ENCODE data around the gene B3GAT1. TPM values are rescaled to one million over a fixed set of nuclear protein-coding genes. Genes with fewer than 3 reads are reported as not detected.
A peak's percentile ranks its signal among the peaks of the same experiment; 100 is the strongest.

B3GAT1 gene
- total RNA-seq, 3 donors from 2014 or later: 0.16 to 2.9 (median 2.8) TPM

DNA sequence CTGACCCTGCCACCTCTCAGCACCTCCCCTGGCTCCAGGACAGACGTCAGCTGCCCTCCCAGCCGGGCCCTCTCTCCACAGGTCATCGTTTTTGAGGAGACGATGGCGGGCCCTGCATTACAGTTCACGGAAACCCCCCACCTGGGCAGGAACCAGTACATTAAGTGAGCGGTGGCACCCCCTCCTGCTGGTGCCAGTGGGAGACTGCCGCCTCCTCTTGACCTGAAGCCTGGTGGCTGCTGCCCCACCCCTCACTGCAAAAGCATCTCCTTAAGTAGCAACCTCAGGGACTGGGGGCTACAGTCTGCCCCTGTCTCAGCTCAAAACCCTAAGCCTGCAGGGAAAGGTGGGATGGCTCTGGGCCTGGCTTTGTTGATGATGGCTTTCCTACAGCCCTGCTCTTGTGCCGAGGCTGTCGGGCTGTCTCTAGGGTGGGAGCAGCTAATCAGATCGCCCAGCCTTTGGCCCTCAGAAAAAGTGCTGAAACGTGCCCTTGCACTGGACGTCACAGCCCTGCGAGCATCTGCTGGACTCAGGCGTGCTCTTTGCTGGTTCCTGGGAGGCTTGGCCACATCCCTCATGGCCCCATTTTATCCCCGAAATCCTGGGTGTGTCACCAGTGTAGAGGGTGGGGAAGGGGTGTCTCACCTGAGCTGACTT lies 37.0 kb downstream of the B3GAT1 start:
- Histone ChIP-seq H3K27ac (no peak overlapping the region), H3K9me3 (no peaks in the 10 kb centered on the region), H3K4me1 (no peaks in the 10 kb centered on the region), H3K4me3 (no peak overlapping the region), H3K36me3 (no peaks in the 10 kb centered on the region), H3K27me3 (no peaks in the 10 kb centered on the region)
- intact Hi-C loops (cut with DNase I; ENCODE audit: low total_unique reads): no loop called here
- TF ChIP-seq POLR2AphosphoS5 (IDR thresholded peaks at IDR 0.05) (no peak), POLR2A (IDR thresholded peaks at IDR 0.05) (no peak), CTCF (IDR thresholded peaks at IDR 0.05) (no peak)
- peak in 1 of 2 donors; percentile 36 for DNase-seq (ENCODE audit: low spot score in 2 of 2)

- intact Hi-C loops (cut with DNase I; ENCODE audit: low total_unique reads): no loop called here
- peak in 1 of 2 donors; percentile 15 for DNase-seq (ENCODE audit: low spot score in 2 of 2)
- no peaks in the 10 kb centered on the region for H3K9me3 ChIP-seq
- no peaks in the 10 kb centered on the region for H3K4me1 ChIP-seq
- TF ChIP-seq CTCF (IDR thresholded peaks at IDR 0.05) (no peak), POLR2AphosphoS5 (IDR thresholded peaks at IDR 0.05) (no peak), POLR2A (IDR thresholded peaks at IDR 0.05) (no peak)
- no peaks in the 10 kb centered on the region for H3K36me3 ChIP-seq
- H3K4me3 ChIP-seq: no peak overlapping the region
- no peak overlapping the region for H3K27ac ChIP-seq
- no peaks in the 10 kb centered on the region for H3K27me3 ChIP-seq
Measured at GRCh38 chr11:134374171-134374570, 37.9 kb downstream of the B3GAT1 start.

DNA sequence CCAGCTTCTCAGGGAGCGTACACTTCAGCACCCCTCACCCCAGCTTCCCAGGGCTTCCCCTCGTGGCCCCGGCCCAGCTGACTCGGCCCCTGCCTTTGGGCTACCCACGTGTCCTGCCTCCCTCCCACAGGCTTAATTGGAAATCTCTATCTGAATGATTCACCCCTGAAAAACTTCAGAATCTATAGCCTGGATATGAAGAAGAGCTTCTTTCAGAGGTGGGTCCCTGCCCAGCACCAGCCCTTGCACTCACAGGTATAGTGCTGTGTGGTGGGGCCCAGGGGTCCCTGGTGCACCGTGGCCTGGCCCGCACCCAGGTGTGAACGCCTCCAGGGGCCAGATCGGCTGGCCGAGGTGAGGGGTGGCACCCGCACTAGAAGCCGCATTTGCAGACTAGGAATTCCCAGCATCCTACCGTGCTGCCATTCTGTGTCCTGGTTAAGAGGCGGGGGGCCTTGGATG lies 38.4 kb downstream of the B3GAT1 start:
- TF ChIP-seq POLR2A (IDR thresholded peaks at IDR 0.05) (no peak), CTCF (IDR thresholded peaks at IDR 0.05) (no peak), POLR2AphosphoS5 (IDR thresholded peaks at IDR 0.05) (no peak)
- H3K4me3 ChIP-seq: no peak overlapping the region
- H3K27ac ChIP-seq: no peak overlapping the region
- DNase-seq (ENCODE audit: low spot score in 2 of 2): peak in 1 of 2 donors; percentile 34
- no peaks in the 10 kb centered on the region for H3K27me3 ChIP-seq
- H3K36me3 ChIP-seq: no peaks in the 10 kb centered on the region
- H3K4me1 ChIP-seq: no peaks in the 10 kb centered on the region
- intact Hi-C loops (cut with DNase I; ENCODE audit: low total_unique reads): no loop called here
- H3K9me3 ChIP-seq: no peaks in the 10 kb centered on the region

- Histone ChIP-seq H3K36me3 (no peaks in the 10 kb centered on the region), H3K4me3 (no peak overlapping the region), H3K9me3 (no peaks in the 10 kb centered on the region), H3K4me1 (no peaks in the 10 kb centered on the region), H3K27me3 (no peaks in the 10 kb centered on the region), H3K27ac (no peak overlapping the region)
- TF ChIP-seq POLR2AphosphoS5 (IDR thresholded peaks at IDR 0.05) (no peak), CTCF (IDR thresholded peaks at IDR 0.05) (no peak), POLR2A (IDR thresholded peaks at IDR 0.05) (no peak)
- intact Hi-C loops (cut with DNase I; ENCODE audit: low total_unique reads): no loop called here
- DNase-seq (ENCODE audit: low spot score in 2 of 2): peak in 1 of 2 donors; percentile 37
Measured at GRCh38 chr11:134372961-134373360, 39.1 kb downstream of the B3GAT1 start.

- no peaks in the 10 kb centered on the region for H3K9me3 ChIP-seq
- no peak overlapping the region for H3K27ac ChIP-seq
- H3K36me3 ChIP-seq: no peaks in the 10 kb centered on the region
- no peak overlapping the region for H3K4me3 ChIP-seq
- intact Hi-C loops (cut with DNase I; ENCODE audit: low total_unique reads): no loop called here
- no peaks in the 10 kb centered on the region for H3K4me1 ChIP-seq
- no peaks in the 10 kb centered on the region for H3K27me3 ChIP-seq
- TF ChIP-seq POLR2AphosphoS5 (IDR thresholded peaks at IDR 0.05): no peak
- TF ChIP-seq POLR2A (IDR thresholded peaks at IDR 0.05): no peak
- no peak for TF ChIP-seq CTCF (IDR thresholded peaks at IDR 0.05)
- peak in 1 of 2 donors; percentile 28 for DNase-seq (ENCODE audit: low spot score in 2 of 2)
Measured at GRCh38 chr11:134372536-134372935, 39.5 kb downstream of the B3GAT1 start.

All from breast epithelium (tissue), 4 donors.